Osteoblast (primary cell): ENCODE results near the gene TMPRSS9. TPM values are rescaled to one million over a fixed set of nuclear protein-coding genes. Genes with fewer than 3 reads are reported as not detected.

Source experiments
- DNase-seq: peaks from one replicate; pipeline ENCODE4 v3.0.0; 2011; ENCODE audit warnings: low spot score, mixed read lengths; ENCODE audit not compliant: insufficient read length; ENCODE audit errors: missing footprints
- H2AFZ ChIP-seq: 2 replicates; pipeline ENCODE4 v1.6.0; 2011; ENCODE audit warnings: mild to moderate bottlenecking, low read length
- H3K27ac ChIP-seq: 2 replicates; pipeline ENCODE4 v1.5.1; 2011; ENCODE audit warnings: mild to moderate bottlenecking, low read depth, low read length, moderate library complexity
- H3K27me3 ChIP-seq: 2 replicates; pipeline ENCODE4 v1.6.0; 2012; ENCODE audit warnings: mild to moderate bottlenecking, control low read depth, inconsistent platforms, low read length, moderate library complexity; ENCODE audit not compliant: insufficient read depth
- H3K36me3 ChIP-seq: 2 replicates; pipeline ENCODE4 v1.5.1; 2011; ENCODE audit warnings: mild to moderate bottlenecking, low read length, control low read depth, moderate library complexity; ENCODE audit not compliant: insufficient read depth
- H3K4me1 ChIP-seq: 2 replicates; pipeline ENCODE4 v1.5.1; 2011; ENCODE audit warnings: mild to moderate bottlenecking, low read length, control low read depth, moderate library complexity; ENCODE audit not compliant: insufficient read depth
- H3K4me2 ChIP-seq: 2 replicates; pipeline ENCODE4 v1.6.0; 2011; ENCODE audit warnings: mild to moderate bottlenecking, low read length; ENCODE audit not compliant: insufficient read depth
- H3K4me3 ChIP-seq: fragments of 200-600 bp; sonication (generic); 3 replicates; pipeline ENCODE4 v1.5.1; 2012; ENCODE audit warnings: mild to moderate bottlenecking, low read length, inconsistent platforms; ENCODE audit not compliant: insufficient read depth
- H3K79me2 ChIP-seq: 2 replicates; pipeline ENCODE4 v1.6.0; 2012; ENCODE audit warnings: mild to moderate bottlenecking, low read length, control low read depth, inconsistent platforms; ENCODE audit not compliant: insufficient read depth
- H3K9me3 ChIP-seq: 2 replicates; pipeline ENCODE4 v1.5.1; 2011; ENCODE audit warnings: low read depth, low read length, control low read depth
- H4K20me1 ChIP-seq: 2 replicates; pipeline ENCODE4 v1.6.0; 2012; ENCODE audit warnings: mild to moderate bottlenecking, low read length, control low read depth; ENCODE audit not compliant: insufficient read depth
- total RNA-seq: library from RNA; depleted of rRNA; stranded (reverse); fragments of >200 nt; gene quantifications from 2 replicates; pipeline ENCODE4 v1.2.3, GENCODE V29; 2012
- TF ChIP-seq, protein P1 (sequence below): IDR thresholded peaks from 2 replicates; pipeline ENCODE4 v1.5.1; 2011; ENCODE audit warnings: mild to moderate bottlenecking, low read depth, low read length, moderate library complexity; ENCODE audit errors: extremely low read depth

TMPRSS9 gene
- total RNA-seq, 1 donor, result 1.1 TPM

DNA sequence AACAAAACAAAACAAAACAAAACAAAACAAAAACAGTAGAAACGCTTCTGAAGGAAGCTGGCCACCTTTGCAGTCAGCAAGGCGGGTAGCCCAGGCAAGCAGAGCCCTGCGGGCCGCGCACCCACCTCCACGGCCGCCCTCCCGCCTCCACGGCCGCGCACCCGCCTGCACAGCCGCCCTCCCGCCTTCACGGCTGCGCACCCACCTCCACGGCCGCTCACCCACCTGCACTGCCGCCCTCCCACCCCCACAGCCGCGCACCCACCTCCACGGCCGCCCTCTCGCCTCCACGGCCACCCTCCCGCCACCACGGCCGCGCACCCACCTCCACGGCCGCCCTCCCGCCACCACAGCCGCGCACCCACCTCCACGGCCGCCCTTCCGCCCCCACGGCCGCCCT, 76.3 kb downstream of the TMPRSS9 start:
- no peaks in the 10 kb centered on the region for H3K4me1 ChIP-seq
- H2AFZ ChIP-seq, result no peak overlapping the region
- DNase-seq, result no peak
- H3K36me3 ChIP-seq, result peaks cover 30% of the 10 kb centered on the region
- no peaks in the 10 kb centered on the region for H3K9me3 ChIP-seq
- H3K4me2 ChIP-seq, result no peak overlapping the region
- H3K27me3 ChIP-seq, result no peaks in the 10 kb centered on the region
- no peak overlapping the region for H3K4me3 ChIP-seq
- peaks cover 36% of the 10 kb centered on the region for H3K79me2 ChIP-seq
- no peak overlapping the region for H3K27ac ChIP-seq
- H4K20me1 ChIP-seq, result peaks cover 2% of the 10 kb centered on the region
- TF ChIP-seq, protein P1, sequence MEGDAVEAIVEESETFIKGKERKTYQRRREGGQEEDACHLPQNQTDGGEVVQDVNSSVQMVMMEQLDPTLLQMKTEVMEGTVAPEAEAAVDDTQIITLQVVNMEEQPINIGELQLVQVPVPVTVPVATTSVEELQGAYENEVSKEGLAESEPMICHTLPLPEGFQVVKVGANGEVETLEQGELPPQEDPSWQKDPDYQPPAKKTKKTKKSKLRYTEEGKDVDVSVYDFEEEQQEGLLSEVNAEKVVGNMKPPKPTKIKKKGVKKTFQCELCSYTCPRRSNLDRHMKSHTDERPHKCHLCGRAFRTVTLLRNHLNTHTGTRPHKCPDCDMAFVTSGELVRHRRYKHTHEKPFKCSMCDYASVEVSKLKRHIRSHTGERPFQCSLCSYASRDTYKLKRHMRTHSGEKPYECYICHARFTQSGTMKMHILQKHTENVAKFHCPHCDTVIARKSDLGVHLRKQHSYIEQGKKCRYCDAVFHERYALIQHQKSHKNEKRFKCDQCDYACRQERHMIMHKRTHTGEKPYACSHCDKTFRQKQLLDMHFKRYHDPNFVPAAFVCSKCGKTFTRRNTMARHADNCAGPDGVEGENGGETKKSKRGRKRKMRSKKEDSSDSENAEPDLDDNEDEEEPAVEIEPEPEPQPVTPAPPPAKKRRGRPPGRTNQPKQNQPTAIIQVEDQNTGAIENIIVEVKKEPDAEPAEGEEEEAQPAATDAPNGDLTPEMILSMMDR, result no peak

DNA sequence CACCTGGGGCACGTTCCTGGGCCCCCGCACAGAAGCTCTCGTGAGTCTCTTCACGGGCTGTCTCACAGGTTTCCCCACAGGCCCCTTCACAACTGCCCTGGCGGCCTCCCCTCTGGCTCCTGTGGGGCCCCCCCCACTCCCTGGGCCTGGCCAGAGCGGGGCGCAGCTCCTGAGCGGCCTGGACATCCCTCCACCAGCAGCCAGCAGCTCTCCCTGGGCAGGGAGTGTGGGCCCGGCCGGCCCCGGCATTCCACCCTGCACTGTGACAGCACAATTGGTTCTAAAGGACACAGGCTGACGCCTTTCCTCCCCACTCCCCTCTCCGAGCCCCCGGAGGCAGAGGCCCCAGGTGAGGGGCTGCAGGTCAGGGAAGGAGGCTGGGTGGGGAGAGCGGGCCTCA, 76.9 kb downstream of the TMPRSS9 start:
- H3K4me3 ChIP-seq, result no peak overlapping the region
- peaks cover 42% of the 10 kb centered on the region for H3K79me2 ChIP-seq
- H4K20me1 ChIP-seq, result peaks cover 4% of the 10 kb centered on the region
- no peak overlapping the region for H2AFZ ChIP-seq
- TF ChIP-seq, protein P1, result no peak
- peaks cover 28% of the 10 kb centered on the region for H3K36me3 ChIP-seq
- no peak overlapping the region for H3K4me2 ChIP-seq
- H3K4me1 ChIP-seq, result no peaks in the 10 kb centered on the region
- H3K27me3 ChIP-seq, result no peaks in the 10 kb centered on the region
- no peaks in the 10 kb centered on the region for H3K9me3 ChIP-seq
- no peak for DNase-seq
- H3K27ac ChIP-seq, result no peak overlapping the region

DNA sequence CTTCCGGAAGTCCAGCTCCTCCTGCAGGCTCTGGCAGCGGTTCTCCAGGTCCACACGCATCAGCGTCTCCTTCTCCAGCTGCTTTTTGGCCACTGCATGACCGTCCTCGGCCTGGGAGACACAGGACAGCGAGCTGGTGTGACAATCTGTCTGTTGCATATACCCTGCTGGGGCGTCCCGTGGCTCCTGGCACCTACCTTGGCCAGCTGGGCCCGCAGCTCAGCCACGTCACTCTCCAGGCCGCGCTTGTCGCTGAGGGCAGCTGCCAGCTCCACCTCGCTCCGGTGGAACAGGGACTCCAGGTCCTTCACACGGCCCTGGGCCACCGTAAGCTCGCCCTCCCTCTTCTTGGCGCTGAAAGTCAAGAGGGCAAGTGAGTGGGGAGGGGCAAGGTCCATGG, 78.1 kb downstream of the TMPRSS9 start:
- Histone ChIP-seq H3K36me3 (peaks cover 35% of the 10 kb centered on the region), H3K4me1 (no peaks in the 10 kb centered on the region), H3K27ac (no peak overlapping the region), H3K4me3 (no peak overlapping the region), H2AFZ (no peak overlapping the region), H3K9me3 (no peaks in the 10 kb centered on the region), H3K27me3 (no peaks in the 10 kb centered on the region), H3K79me2 (peaks cover 53% of the 10 kb centered on the region), H4K20me1 (peaks cover 5% of the 10 kb centered on the region), H3K4me2 (no peak overlapping the region)
- DNase-seq, result no peak
- TF ChIP-seq, protein P1, result no peak

DNA sequence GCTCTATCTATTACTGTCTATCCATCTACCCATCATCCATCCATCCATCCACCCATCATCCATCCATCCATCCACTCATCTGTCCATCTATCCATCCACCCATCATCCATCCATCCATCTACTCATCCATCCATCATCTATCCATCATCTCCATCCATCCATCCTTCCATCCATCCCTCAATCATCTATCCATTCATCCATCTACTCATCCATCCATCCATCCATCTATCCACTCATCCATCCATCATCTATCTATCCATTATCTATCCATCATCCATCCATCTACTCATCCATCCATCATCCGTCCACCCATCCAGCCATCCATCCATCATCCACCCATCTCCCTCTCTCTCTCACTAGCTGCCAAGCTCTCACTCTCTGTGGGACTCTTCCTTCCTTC, 80.5 kb downstream of the TMPRSS9 start:
- Histone ChIP-seq H3K9me3 (no peaks in the 10 kb centered on the region), H3K4me3 (no peak overlapping the region), H3K4me2 (no peak overlapping the region), H4K20me1 (peaks cover 9% of the 10 kb centered on the region), H3K36me3 (peaks cover 44% of the 10 kb centered on the region), H3K27ac (no peak overlapping the region), H3K27me3 (no peaks in the 10 kb centered on the region), H2AFZ (no peak overlapping the region), H3K4me1 (no peaks in the 10 kb centered on the region), H3K79me2 (peaks cover 74% of the 10 kb centered on the region)
- TF ChIP-seq, protein P1, result no peak
- no peak for DNase-seq
